Neural progenitor cell (in vitro differentiated cells): ENCODE data around the gene SYVN1. TPM values are rescaled to one million over a fixed set of nuclear protein-coding genes. Genes with fewer than 3 reads are reported as not detected.
A peak's percentile ranks its signal among the peaks of the same experiment; 100 is the strongest.
"Not testable (repeated sequence)": the region's sequence is repeated elsewhere in the genome, so short reads cannot be mapped to it uniquely, and the experiment has no call there.

Experiments
- DNase-seq: peaks from one replicate; pipeline ENCODE4 v3.0.0-alpha.2; 2016; ENCODE audit warnings: low spot score
- H2AFZ ChIP-seq: fragments of 200-600 bp; sonication (generic); replicated peaks from 2 replicates; pipeline ENCODE4 v1.6.1; 2016; ENCODE audit warnings: antibody characterized with exemption
- H3F3A ChIP-seq: fragments of 200-600 bp; sonication (generic); 2 replicates; pipeline ENCODE4 v1.6.1; 2016; ENCODE audit warnings: antibody characterized with exemption, low read depth
- H3K27ac ChIP-seq: fragments of 200-600 bp; sonication (generic); 2 replicates; pipeline ENCODE4 v1.5.1; 2016; ENCODE audit warnings: mild to moderate bottlenecking
- H3K27me3 ChIP-seq: fragments of 200-600 bp; sonication (generic); 2 replicates; pipeline ENCODE4 v1.6.1; 2016; ENCODE audit warnings: mild to moderate bottlenecking, moderate library complexity
- H3K36me3 ChIP-seq: fragments of 200-600 bp; sonication (generic); 2 replicates; pipeline ENCODE4 v1.5.1; 2016
- H3K4me1 ChIP-seq: fragments of 200-600 bp; sonication (generic); 2 replicates; pipeline ENCODE4 v1.6.1; 2016; ENCODE audit warnings: mixed run types
- H3K4me2 ChIP-seq: fragments of 200-600 bp; sonication (generic); 2 replicates; pipeline ENCODE4 v1.6.1; 2016
- H3K4me3 ChIP-seq: fragments of 200-600 bp; sonication (generic); 2 replicates; pipeline ENCODE4 v1.5.1; 2016
- H3K79me2 ChIP-seq: fragments of 200-600 bp; sonication (generic); 2 replicates; pipeline ENCODE4 v1.6.1; 2016; ENCODE audit warnings: low read depth
- H3K9ac ChIP-seq: fragments of 200-600 bp; sonication (generic); 2 replicates; pipeline ENCODE4 v1.6.1; 2016
- H3K9me3 ChIP-seq: fragments of 200-600 bp; sonication (generic); 2 replicates; pipeline ENCODE4 v1.5.1; 2016; ENCODE audit warnings: low read depth
- H4K20me1 ChIP-seq: fragments of 200-600 bp; sonication (generic); 2 replicates; pipeline ENCODE4 v1.6.1; 2016; ENCODE audit warnings: low read depth
- H3K27ac Mint-ChIP-seq: 3 replicates; pipeline ENCODE4 v1.8.0; 2021; ENCODE audit warnings: mixed read lengths
- H3K27me3 Mint-ChIP-seq: 2 replicates; pipeline ENCODE4 v1.8.0; 2022; ENCODE audit warnings: low read depth, mild to moderate bottlenecking, inconsistent platforms, moderate library complexity, mixed read lengths; ENCODE audit not compliant: insufficient read depth
- H3K36me3 Mint-ChIP-seq: 3 replicates; pipeline ENCODE4 v1.8.0; 2021; ENCODE audit warnings: mixed read lengths
- H3K4me1 Mint-ChIP-seq: 3 replicates; pipeline ENCODE4 v1.8.0; 2021; ENCODE audit warnings: mixed read lengths
- H3K4me3 Mint-ChIP-seq: 3 replicates; pipeline ENCODE4 v1.8.0; 2021; ENCODE audit warnings: mild to moderate bottlenecking, moderate library complexity, mixed read lengths
- H3K9me3 Mint-ChIP-seq: 3 replicates; pipeline ENCODE4 v1.8.0; 2020; ENCODE audit warnings: mixed read lengths
- CTCF ChIP-seq: fragments of 200-600 bp; sonication (generic); IDR thresholded peaks from 2 replicates; pipeline ENCODE4 v1.5.1; 2017; ENCODE audit warnings: antibody characterized with exemption, mild to moderate bottlenecking
- EZH2 ChIP-seq: fragments of 200-600 bp; sonication (generic); IDR thresholded peaks from 2 replicates; pipeline ENCODE4 v1.6.1; 2017; ENCODE audit warnings: antibody characterized with exemption, mild to moderate bottlenecking, moderate library complexity
- EZH2phosphoT487 ChIP-seq: fragments of 200-600 bp; sonication (generic); IDR thresholded peaks from 2 replicates; pipeline ENCODE4 v1.6.1; 2017; ENCODE audit warnings: antibody characterized with exemption
- total RNA-seq: library from RNA; depleted of rRNA; stranded (reverse); fragments of >200 nt; gene quantifications from 2 replicates; pipeline ENCODE4 v1.2.3, GENCODE V29; 2015; ENCODE audit warnings: low replicate concordance

The SYVN1 gene
- total RNA-seq, 1 donor from 2014 or later: 7.2 TPM

GRCh38 chr11:65150509-65151299 is 16.4 kb upstream of the SYVN1 start:
- H3K36me3 ChIP-seq: no peaks in the 10 kb centered on the region
- H3K27ac ChIP-seq: no peak overlapping the region
- no peaks in the 10 kb centered on the region for H3K9me3 ChIP-seq
- H3K27ac Mint-ChIP-seq: no peak overlapping the region
- H3K79me2 ChIP-seq: no peaks in the 10 kb centered on the region
- H3K27me3 ChIP-seq: no peaks in the 10 kb centered on the region
- H3K4me1 Mint-ChIP-seq: peaks cover 9% of the 10 kb centered on the region
- no peak for DNase-seq
- peaks cover 9% of the 10 kb centered on the region for H3K27me3 Mint-ChIP-seq
- H3K9me3 Mint-ChIP-seq: peaks cover 14% of the 10 kb centered on the region
- H4K20me1 ChIP-seq: no peaks in the 10 kb centered on the region
- no peaks in the 10 kb centered on the region for H3F3A ChIP-seq
- H3K9ac ChIP-seq: no peak overlapping the region
- H3K4me3 Mint-ChIP-seq: no peak overlapping the region
- no peak for TF ChIP-seq EZH2phosphoT487
- TF ChIP-seq CTCF: no peak
- TF ChIP-seq EZH2: no peak
- peak overlapping the region; percentile 76 for H2AFZ ChIP-seq
- H3K36me3 Mint-ChIP-seq: no peaks in the 10 kb centered on the region
- H3K4me3 ChIP-seq: no peak overlapping the region
- H3K4me1 ChIP-seq: no peaks in the 10 kb centered on the region
- no peak overlapping the region for H3K4me2 ChIP-seq

- not testable (repeated sequence) for H3K79me2 ChIP-seq
Observed at GRCh38 chr11:65150131-65150508, 15.8 kb upstream of the SYVN1 start.

GRCh38 chr11:65148657-65149056 is 14.3 kb upstream of the SYVN1 start:
- H4K20me1 ChIP-seq: no peaks in the 10 kb centered on the region
- Mint-ChIP-seq H3K27me3 (peaks cover 9% of the 10 kb centered on the region), H3K36me3 (no peaks in the 10 kb centered on the region), H3K4me1 (peaks cover 9% of the 10 kb centered on the region), H3K4me3 (no peak overlapping the region), H3K27ac (no peak overlapping the region), H3K9me3 (peaks cover 14% of the 10 kb centered on the region)
- no peaks in the 10 kb centered on the region for H3K4me1 ChIP-seq
- no peak overlapping the region for H2AFZ ChIP-seq
- H3K4me3 ChIP-seq: no peak overlapping the region
- H3K79me2 ChIP-seq: no peaks in the 10 kb centered on the region
- DNase-seq: no peak
- H3K9ac ChIP-seq: no peak overlapping the region
- H3K9me3 ChIP-seq: no peaks in the 10 kb centered on the region
- H3K36me3 ChIP-seq: no peaks in the 10 kb centered on the region
- no peak overlapping the region for H3K27ac ChIP-seq
- no peaks in the 10 kb centered on the region for H3K27me3 ChIP-seq
- no peak for TF ChIP-seq CTCF
- no peak for TF ChIP-seq EZH2phosphoT487
- no peak for TF ChIP-seq EZH2
- H3F3A ChIP-seq: no peaks in the 10 kb centered on the region
- no peak overlapping the region for H3K4me2 ChIP-seq

More at GRCh38 chr11:65150131-65150508, 15.8 kb upstream of the SYVN1 start:
- H3K9ac ChIP-seq, H3F3A ChIP-seq, H3K27ac ChIP-seq, H3K27ac Mint-ChIP-seq, H3K4me3 ChIP-seq, H3K27me3 ChIP-seq, H3K27me3 Mint-ChIP-seq, H3K4me1 Mint-ChIP-seq, H3K36me3 Mint-ChIP-seq, H3K4me3 Mint-ChIP-seq, H3K9me3 ChIP-seq, H4K20me1 ChIP-seq, H3K36me3 ChIP-seq, H3K4me2 ChIP-seq, DNase-seq, H2AFZ ChIP-seq, H3K4me1 ChIP-seq: not testable (repeated sequence)
- peaks cover 14% of the 10 kb centered on the region for H3K9me3 Mint-ChIP-seq

- H2AFZ ChIP-seq: no peak overlapping the region
- H3K4me1 ChIP-seq: no peaks in the 10 kb centered on the region
- H3K9ac ChIP-seq: no peak overlapping the region
- H3K4me2 ChIP-seq: no peak overlapping the region
- H3K9me3 ChIP-seq: no peaks in the 10 kb centered on the region
- no peak overlapping the region for H3K4me3 Mint-ChIP-seq
- no peak overlapping the region for H3K27ac ChIP-seq
- no peaks in the 10 kb centered on the region for H3F3A ChIP-seq
- H3K27me3 Mint-ChIP-seq: peaks cover 9% of the 10 kb centered on the region
- H3K79me2 ChIP-seq: no peaks in the 10 kb centered on the region
- peaks cover 9% of the 10 kb centered on the region for H3K4me1 Mint-ChIP-seq
- H4K20me1 ChIP-seq: no peaks in the 10 kb centered on the region
- no peaks in the 10 kb centered on the region for H3K36me3 Mint-ChIP-seq
- H3K36me3 ChIP-seq: no peaks in the 10 kb centered on the region
- H3K27me3 ChIP-seq: no peaks in the 10 kb centered on the region
- no peak overlapping the region for H3K27ac Mint-ChIP-seq
- TF ChIP-seq EZH2phosphoT487 (no peak), CTCF (no peak), EZH2 (no peak)
- H3K9me3 Mint-ChIP-seq: peaks cover 14% of the 10 kb centered on the region
- no peak for DNase-seq
- no peak overlapping the region for H3K4me3 ChIP-seq
Observed at GRCh38 chr11:65147352-65148075, 13.2 kb upstream of the SYVN1 start.
